ENCODE data around the gene PHACTR4.

GRCh38 chr1:28378906-28379305 lies 9.4 kb downstream of the PHACTR4 start:
- TF ChIP-seq ZNF555 (tag by site-specific recombination; conservative IDR thresholded peaks at IDR 0.05): no peak
- TF ChIP-seq CTCF (tag by site-specific recombination; IDR thresholded peaks at IDR 0.05): no peak
- no peak for TF ChIP-seq PRDM10 (tag by site-specific recombination; IDR thresholded peaks at IDR 0.05)
- TF ChIP-seq ZNF76 (tag by site-specific recombination; IDR thresholded peaks at IDR 0.05; ENCODE audit: borderline replicate concordance, low read depth): no peak
- TF ChIP-seq ZBTB7A (tag by site-specific recombination; IDR thresholded peaks at IDR 0.05; ENCODE audit: low read depth): no peak
- TF ChIP-seq ZNF677 (tag by site-specific recombination; IDR thresholded peaks at IDR 0.05): no peak
- no peak for TF ChIP-seq ZNF24 (tag by site-specific recombination; IDR thresholded peaks at IDR 0.05)

Data from HEK293 (cell line).